Lung (tissue), 5 donors: ENCODE measurements around the gene SRSF5. TPM values are rescaled to one million over a fixed set of nuclear protein-coding genes. Genes with fewer than 3 reads are reported as not detected.

ENCODE experiments used
- polyA plus RNA-seq, 2 donors: library from polyadenylated mRNA; stranded (reverse); fragments of 200-250 nt; gene quantifications; one replicate each; pipeline ENCODE4 v1.2.1, GENCODE V29; 2013
- small RNA-seq: library from RNA; depleted of rRNA; stranded (forward); fragments of <200 nt; gene quantifications from one replicate; pipeline ENCODE3, GENCODE V24; 2014; ENCODE audit warnings: low replicate concordance
- total RNA-seq, 2 donors: library from RNA; depleted of rRNA in 1 of 2; stranded (reverse); fragments of >200 nt in 1 of 2; gene quantifications; one replicate each; pipeline ENCODE4 v1.2.1, GENCODE V29; 2014 to 2021
- donor health status: Bipolar disorder and iron deficiency.
- donor health status: healthy.
- donor health status: DM: yes; HTN: yes; CAD: no.

Gene SRSF5
- total and polyA plus RNA-seq, 4 donors: 224 to 419 (median 286) TPM

Small RNAs within 50 kb of the gene (small RNA-seq; reads per million reads assigned to genes)
- gene RF00614: not detected

Other genes with a start within 250 kb of the SRSF5 start
- not detected for gene CCDC177, start 192.3 kb upstream of the SRSF5 start, total RNA-seq
- gene CCDC177, start 192.3 kb upstream of the SRSF5 start, polyA plus RNA-seq: under 1 TPM in 1 of 2 donors, not detected in 1; 0.01 TPM
- gene SUSD6, start 155.5 kb upstream of the SRSF5 start, total RNA-seq: 10 to 100 TPM; 51.3 to 75.1 TPM
- 10 to 100 TPM; 16.0 to 70.7 TPM for gene SUSD6, start 155.5 kb upstream of the SRSF5 start, polyA plus RNA-seq
- gene SLC10A1, start 30.1 kb downstream of the SRSF5 start, total RNA-seq: not detected
- gene SLC10A1, start 30.1 kb downstream of the SRSF5 start, polyA plus RNA-seq: not detected
- 1 to 10 TPM; 1.5 to 1.9 TPM for gene SMOC1, start 112.3 kb downstream of the SRSF5 start, total RNA-seq
- gene SMOC1, start 112.3 kb downstream of the SRSF5 start, polyA plus RNA-seq: under 1 TPM; 0.52 to 0.57 TPM